HG03103 (cell line): Measurements from ENCODE around the gene CSTPP1.
"Not testable (repeated sequence)": the region's sequence is repeated elsewhere in the genome, so short reads cannot be mapped to it uniquely, and the experiment has no call there.

Experiments used
- ATAC-seq: cut with Tn5 transposase; IDR thresholded peaks from one replicate; pipeline ENCODE4 v1.9.1; 2021; ENCODE audit warnings: low read depth; ENCODE audit not compliant: unreplicated experiment

The CSTPP1 gene

DNA sequence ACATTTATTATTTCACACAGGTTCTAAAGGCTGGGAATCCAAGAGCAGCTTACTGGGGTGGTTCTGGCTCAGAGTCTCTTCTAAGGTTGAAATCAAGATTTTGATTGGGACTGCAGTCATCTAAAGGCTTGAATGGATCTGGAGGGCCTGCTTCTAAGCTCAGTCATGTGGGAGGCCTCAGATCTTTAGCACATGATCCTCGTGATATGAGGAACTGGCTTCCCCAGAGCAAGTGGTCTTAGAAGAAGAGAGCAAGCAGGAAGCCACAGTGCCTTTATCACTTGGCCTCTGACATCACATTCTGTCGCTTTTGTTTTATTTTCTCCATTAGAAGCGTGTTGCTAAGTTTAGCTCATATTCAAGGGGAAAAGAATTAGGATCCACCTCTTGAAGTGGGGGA lies 151.2 kb downstream of the CSTPP1 start:
- no peak for ATAC-seq

DNA sequence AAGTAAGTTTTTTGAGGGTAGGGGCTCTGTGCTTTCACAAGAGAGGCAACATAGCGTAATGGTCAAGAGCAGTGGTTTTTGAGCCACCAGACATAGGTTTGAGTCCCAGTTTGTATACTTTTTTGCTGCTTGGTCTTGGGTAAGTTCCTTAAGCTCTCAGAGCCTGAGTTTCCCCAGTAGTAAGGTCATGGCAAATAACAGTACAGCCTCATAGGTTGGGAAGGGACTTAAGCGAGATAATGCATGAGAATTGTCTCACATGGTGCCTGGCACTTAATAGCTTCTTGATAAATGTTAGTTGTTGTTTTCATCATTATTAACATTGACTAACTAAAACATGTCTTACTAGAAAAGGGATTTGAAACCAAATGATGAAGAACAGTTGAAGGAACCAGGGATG lies 157.0 kb downstream of the CSTPP1 start:
- no peak for ATAC-seq

DNA sequence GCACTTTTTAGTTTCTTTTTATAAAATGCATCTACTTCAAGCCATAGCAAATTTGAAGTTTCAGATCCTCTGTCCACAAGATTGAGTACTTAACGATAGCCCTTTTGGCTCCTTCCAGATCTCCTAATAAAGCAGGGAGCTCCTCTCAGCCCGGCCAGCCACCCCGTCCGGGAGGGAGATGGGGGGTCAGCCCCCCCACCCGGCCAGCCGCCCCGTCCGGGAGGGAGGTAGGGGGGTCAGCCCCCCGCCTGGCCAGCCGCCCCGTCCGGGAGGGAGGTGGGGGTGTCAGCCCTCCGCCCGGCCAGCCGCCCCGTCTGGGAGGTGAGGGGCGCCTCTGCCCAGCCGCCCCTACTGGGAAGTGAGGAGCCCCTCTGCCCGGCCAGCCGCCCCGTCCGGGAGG lies 160.3 kb downstream of the CSTPP1 start:
- not testable (repeated sequence) for ATAC-seq

DNA sequence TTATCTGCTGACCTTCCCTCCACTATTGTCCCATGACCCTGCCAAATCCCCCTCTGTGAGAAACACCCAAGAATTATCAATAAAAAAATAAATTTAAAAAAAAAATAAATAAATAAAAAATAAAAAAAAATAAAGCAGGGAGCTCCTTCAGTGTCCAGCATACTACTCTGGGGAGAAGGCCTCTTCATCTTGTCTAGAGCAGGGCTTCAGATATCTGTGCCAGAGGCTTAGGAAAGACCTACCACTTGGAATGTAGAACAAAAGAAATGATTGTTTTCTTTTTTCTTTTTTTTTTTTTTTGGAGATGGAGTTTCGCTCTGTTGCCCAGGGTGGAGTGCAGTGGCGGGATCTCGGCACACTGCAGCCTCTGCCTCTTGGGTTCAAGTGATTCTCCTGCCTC lies 161.7 kb downstream of the CSTPP1 start:
- not testable (repeated sequence) for ATAC-seq

DNA sequence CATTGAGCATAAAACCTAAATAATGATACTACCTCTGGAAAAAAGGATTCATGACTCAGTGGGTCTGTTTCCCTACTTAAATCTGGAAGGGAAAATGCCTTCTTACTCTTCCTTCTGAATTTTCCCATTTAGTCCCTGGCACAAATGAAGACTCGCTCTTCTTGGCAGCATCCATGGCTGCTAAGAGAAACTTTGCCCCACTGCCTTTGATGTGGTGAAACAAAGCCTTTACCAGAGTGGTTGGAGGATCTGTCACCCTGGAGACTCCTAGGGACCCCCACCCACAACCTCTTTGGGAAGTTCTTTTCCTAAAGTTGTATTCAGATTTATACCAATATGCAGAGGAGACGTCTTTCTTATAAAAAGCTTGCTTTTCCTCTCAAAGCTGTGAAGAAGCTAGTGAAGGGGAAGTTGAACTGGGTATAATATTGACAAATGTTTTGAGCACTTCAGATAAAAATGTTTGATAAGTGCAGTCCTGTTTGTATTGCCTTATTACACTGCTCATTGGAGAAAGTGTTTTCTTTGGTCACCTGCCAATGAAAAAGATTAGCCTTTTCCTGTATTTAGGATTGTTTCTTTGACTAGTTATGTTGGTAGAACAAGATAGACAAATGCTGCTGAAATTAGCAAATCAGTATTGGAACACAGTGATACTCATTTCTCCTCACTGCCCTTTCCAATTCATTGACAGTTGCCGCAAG lies 162.8 kb downstream of the CSTPP1 start:
- no peak for ATAC-seq

DNA sequence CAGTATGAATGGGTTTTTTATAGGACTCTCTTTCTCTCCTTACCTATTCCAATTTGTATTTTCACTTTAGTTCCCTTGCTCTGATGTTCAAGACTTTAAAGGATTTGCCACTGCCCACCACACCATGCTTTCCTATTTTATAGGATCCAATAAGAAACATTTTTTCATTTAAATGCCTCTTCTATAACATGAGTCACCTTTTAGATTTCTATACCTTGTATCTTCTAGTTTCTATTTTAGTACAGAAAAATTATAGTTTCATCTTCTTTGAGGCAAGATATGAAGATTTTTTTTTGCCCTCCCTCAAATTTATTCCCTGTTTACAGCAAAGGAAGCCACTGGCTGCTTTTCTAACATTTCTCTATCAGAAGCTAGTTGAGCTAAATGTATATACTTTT lies 163.4 kb downstream of the CSTPP1 start:
- no peak for ATAC-seq

DNA sequence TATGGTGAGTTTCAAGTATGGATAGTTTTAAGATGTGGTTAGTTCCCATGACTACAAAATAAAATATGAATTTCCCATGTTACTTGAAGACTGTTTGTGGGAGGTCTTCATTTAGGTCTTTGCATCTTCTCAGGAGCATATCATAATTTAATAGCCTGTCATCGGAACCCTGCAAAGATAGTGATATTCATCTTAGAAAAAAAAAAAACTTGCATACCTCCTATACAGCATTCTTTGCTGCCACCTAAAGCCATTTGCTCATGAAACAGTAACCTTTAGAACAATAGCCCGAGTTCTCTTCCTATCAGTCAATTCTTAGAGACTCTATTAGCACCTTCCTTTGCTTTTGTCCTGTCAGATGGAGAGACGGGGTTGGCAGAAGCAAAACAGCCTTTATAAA lies 164.8 kb downstream of the CSTPP1 start:
- no peak for ATAC-seq

DNA sequence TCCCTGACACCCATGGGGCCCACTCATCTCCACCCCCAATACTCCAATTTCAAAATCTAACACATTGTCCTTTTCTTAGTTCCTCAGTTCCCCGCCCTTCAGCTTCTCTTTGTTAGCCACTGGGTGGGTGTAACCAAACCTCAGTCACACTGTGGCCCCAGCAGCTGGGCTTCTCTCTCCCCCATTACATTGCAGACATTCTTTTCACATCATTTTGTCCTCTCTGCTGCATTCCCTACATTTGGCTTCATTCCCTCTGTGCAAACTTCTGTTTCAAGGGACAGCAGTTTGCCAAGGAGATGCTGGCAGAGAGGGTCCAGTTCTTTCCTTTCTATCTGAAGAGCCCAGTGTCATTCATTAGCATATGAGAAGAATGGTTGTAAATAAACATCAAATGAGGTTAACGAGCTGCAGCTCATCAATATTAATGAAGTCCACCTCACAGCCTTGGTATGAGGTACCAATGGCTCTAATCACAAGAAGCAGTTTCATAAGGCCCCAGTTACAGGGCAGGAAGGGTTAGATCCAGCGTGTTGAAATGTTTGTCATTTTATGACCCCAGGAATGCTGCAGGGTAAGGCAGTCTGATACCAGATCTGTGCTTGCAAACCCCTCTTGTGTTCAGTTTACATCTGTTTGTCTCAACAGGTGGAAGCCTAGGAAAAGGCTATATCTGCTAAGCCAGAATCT lies 167.8 kb downstream of the CSTPP1 start:
- no peak for ATAC-seq

DNA sequence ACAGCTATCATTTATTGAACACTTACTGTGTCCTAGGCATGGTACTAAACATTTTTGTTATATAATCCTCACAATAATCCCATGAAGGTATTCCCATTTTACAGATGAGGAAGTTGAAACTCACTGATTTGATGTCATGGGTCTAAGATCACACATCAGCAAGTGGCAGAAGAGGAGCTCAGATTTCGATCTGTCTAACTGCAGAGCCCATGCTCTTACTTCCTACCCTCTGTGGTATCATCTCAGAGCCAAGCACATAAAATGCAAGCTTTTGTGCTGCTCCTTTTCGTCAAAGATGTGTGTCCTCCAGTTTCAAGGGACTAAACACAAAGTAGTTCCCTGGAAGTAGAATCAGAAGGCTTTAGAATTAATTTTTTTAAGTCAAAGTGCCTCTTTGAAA lies 169.0 kb downstream of the CSTPP1 start:
- ATAC-seq, result no peak

DNA sequence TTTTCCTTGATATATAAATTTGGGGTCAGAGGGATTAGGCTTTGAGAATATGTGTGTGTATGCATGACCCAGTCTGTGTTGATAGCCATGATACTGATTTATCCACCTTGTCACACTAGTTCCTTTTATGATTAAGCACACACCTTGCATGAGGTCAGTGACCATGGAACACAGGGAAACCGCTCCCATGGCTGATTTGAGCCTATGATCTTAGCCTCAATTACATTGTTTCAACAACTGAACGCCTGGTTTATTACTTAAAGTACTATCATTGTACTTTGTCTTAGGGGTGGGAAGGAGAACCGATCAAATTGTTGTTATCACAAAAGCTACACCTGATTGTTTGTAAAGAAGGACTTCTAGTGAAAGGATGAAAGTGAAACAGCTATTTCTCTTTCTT lies 169.4 kb downstream of the CSTPP1 start:
- ATAC-seq, result no peak

DNA sequence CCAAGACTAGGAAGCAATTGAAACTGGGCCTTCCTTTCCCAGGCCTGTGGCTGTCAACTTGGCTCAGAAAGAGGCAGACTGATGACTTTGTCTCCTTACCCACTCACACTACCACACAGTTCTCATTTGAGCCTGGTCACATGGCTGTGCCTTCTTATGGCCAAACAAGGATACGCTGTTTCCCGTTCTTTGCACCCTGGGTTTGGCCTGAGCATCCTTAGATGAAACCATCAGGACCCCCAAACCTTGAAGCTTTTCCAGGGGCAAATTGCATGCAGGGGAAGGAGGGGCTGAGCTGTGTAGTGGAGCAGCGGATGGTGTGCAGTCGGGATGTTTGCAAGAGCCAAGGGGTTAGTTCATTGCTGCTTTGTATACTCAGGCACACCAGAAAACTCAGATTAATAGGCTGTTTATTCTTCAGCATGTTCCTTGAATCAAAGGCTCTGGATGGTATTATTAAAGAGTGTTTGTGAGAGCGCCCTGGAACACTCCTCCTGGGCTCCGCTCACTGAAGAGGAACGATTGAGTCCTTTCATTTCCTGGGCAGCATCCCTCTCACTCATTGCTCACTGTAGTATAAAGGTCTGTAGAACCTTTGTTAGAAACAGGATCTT lies 170.3 kb downstream of the CSTPP1 start:
- ATAC-seq, result no peak

DNA sequence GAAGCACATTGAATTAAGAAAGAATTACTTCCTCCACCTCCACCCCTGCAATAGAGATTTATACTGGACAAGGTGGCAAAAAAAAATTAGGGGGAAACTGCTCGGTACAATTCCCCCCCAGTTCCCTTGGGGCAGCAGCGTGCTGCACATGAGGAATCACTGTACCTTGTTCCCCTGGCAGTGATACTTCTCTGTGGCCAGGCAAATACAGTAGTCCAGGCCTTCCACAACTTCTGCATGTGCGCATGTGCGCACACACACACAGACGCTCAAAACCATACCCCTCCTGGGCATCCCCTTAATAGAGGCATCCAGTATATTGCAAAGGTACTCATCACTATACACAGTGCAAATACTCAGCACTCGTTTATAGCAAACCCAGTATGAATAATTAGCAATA lies 171.2 kb downstream of the CSTPP1 start:
- no peak for ATAC-seq

DNA sequence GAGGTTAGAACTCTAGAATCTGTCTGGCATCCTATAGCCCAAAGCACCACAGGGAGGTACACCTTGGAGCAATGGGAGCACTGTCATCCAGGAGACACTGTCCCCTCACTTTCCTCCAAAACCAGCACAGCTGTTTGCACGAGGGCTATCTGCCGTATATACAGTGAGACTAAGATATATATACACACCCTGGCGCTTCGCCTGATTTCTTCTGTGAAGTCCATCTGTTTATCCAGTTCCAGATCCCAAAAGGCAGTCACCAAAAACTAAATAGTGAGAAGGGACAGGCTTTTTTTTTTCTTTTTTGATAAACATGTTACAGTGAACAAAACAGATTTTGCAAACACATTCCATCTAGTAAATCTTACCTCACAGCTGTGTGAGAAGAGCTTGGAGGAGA lies 171.7 kb downstream of the CSTPP1 start:
- ATAC-seq, result no peak

DNA sequence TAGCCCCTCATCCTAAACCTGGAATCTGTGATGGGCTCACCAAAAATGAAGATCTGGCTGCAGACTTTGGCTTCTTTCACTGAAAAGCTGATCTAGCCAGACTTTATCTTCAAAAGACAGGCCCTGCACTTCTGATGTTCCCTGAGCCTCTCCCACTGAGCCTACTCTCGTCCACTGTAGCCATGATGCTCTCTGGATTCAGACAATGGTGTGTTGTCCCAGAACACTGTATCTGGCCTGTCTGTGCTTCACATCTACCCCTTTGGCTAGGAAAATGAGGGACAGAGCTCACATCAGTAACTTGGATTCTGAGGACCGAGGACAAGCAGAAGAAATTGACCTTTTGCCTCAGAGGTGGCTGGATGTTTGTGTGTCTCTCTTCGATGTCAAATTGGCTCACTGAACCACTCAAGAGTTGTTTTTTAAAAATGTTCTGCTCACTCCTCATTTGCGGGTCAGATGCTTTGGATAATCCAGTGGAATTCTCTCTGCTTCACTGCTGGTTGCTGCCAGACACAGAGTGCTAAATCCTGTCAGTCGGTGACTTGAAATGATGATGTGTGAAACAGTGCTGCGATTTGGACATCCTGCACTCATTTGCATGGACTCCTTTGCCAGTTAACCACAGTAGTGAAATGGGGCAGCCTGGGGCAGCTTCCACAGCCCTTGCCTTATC lies 172.6 kb downstream of the CSTPP1 start:
- ATAC-seq, result no peak

DNA sequence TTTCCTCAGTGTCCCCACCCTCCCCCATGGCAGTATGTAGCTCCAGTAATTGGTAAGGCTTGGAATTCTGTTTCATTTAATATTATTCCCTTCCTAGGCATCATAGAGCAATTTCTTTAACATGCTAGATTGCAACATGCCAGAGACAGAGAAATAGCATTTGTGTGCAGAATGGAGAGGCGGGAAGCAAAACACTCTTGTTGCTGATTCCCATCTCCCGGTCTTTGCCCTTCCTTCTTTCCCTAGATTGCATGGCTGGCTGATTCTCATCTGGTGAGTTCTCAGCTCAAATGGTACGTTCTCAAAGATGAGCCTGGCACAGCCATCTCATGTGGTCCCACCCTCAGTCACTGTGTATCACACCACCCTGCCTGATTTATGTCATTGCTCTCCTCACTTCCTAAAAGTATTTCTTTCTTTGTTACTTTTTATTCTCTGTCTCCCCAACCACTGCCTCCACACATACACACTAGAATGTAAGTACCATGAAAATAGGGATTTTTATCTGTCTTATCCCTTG lies 173.2 kb downstream of the CSTPP1 start:
- no peak for ATAC-seq

DNA sequence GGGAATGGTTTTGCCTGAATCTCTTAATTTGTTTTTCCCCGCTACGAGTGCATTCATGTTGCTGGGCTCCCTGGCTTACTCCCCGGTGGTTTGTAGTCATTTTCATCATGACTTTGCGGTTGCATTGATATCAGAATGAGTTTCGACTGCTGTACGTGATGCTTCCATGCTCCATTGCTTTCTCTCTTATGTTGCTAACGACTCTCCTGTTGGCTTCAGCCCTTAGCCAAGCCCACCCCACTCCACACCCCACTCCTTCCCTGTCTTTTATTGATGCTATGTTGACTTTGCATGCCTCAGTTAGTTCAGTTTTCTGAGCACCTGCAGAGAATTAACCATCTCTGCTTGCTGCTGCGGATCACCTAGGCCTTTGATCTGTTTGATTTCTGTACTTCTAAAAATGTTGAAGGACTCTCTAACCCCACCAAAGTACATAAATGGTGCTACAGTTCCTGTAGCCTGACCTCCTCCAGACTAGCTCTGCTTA lies 174.8 kb downstream of the CSTPP1 start:
- ATAC-seq, result peak; percentile 78

DNA sequence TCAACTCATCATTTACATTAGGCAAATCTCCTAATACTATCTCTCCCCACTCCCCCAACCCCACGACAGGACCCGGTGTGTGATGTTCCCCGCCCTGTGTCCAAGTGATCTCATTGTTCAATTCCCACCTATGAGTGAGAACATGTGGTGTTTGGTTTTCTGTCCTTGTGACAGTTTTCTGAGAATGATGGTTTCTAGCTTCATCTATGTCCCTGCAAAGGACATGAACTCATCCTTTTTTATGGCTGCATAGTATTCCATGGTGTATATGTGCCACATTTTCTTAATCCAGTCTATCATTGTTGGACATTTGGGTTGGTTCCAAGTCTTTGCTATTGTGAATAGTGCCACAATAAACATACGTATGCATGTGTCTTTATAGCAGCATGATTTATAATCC lies 176.4 kb downstream of the CSTPP1 start:
- ATAC-seq, result not testable (repeated sequence)

DNA sequence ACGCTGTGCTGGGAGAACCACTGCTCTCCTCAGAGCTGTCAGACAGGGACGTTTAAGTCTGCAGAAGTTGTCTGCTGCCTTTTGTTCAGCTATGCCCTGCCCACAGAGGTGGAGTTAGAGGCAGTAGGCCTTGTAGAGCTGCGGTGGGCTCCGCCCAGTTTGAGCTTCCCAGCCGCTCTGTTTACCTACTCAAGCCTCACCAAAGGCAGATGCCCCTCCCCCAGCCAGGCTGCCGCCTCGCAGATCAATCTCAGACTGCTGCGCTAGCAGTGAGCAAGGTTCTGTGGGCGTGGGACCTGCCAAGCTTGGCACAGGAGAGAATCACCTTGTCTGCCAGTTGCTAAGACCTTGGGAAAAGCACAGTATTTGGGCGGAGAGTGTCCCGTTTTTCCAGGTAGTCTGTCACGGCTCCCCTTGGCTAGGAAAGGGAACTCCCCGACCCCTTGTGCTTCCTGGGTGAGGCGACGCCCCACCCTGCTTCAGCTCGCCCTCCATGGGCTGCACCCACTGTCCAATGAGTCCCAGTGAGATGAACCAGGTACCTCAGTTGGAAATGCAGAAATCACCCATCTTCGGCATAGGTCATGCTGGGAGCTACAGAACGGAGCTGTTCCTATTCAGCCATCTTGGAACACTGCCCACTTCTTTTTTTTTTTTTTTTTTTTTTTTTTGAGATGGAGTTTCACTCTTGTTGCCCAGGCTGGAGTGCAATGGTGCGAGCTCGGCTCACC lies 182.6 kb downstream of the CSTPP1 start:
- ATAC-seq, result not testable (repeated sequence)

DNA sequence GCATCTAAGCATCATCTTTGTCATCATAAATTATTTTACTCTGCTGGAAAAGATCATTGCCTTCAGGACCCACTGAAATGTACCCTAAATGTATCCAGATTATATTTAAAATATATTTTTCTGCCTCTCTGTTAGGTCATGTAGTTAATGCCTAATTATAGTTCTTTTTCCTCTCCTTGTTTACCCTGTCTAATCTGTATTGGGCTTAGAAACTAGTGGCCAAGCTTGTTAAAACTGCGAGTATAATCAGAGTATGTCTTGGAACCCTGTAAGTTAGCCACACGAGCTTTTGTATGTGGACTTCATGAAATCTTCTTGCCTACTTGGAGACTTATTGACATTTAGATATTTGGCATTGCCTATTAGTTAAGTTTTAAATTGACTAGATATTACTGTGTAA lies 184.5 kb downstream of the CSTPP1 start:
- ATAC-seq, result no peak

DNA sequence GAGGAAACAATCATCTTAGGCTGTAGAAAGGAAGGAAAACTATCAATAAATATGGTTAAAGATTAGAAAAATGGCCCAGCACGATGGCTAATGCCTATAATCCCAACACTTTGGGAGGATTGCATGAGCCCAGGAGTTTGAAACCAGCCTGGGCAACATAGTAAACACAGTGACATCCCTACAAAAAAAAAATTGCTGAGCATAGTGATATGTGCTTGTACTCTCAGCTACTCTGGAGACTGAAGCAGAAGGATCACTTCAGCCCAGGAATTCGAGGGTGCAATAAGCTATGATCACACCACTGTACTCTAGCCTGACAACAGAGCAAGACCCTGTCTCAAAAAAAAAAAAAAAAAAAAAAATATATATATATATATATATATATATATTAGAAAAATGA lies 185.2 kb downstream of the CSTPP1 start:
- no peak for ATAC-seq
